Sciatic nerve (tissue), 2 donors: ENCODE data around the gene FLT1. TPM values are rescaled to one million over a fixed set of nuclear protein-coding genes. Genes with fewer than 3 reads are reported as not detected.
A peak's percentile ranks its signal among the peaks of the same experiment; 100 is the strongest.

Experiments used
- ATAC-seq: fragments of 200-7000 bp; cut with Tn5 transposase; one replicate; pipeline ENCODE4 v1.9.1; 2020; ENCODE audit warnings: mild to moderate bottlenecking, moderate library complexity
- DNase-seq: peaks from one replicate; pipeline ENCODE4 v3.0.0-alpha.2; 2020; ENCODE audit warnings: low spot score
- intact Hi-C: fragments of 100-400 bp; cut with DNase I; formaldehyde crosslinking; loops from one replicate; pipeline ENCODE4 v1.14.2; 2022
- total RNA-seq: library from RNA; stranded (reverse); fragmentation: NEBNext Ultra II Directional; extraction: Animal tissue kit (Norgen Biotek cat#: 25700); gene quantifications from one replicate; pipeline ENCODE4 v1.2.1, GENCODE V29; 2021
- donor health status: DM: no; HTN: no; CAD: no.
- donor health status: DM: no; HTN: no; CAD: no.

FLT1 gene
- total RNA-seq, 1 donor from 2014 or later: 84.8 TPM

DNA sequence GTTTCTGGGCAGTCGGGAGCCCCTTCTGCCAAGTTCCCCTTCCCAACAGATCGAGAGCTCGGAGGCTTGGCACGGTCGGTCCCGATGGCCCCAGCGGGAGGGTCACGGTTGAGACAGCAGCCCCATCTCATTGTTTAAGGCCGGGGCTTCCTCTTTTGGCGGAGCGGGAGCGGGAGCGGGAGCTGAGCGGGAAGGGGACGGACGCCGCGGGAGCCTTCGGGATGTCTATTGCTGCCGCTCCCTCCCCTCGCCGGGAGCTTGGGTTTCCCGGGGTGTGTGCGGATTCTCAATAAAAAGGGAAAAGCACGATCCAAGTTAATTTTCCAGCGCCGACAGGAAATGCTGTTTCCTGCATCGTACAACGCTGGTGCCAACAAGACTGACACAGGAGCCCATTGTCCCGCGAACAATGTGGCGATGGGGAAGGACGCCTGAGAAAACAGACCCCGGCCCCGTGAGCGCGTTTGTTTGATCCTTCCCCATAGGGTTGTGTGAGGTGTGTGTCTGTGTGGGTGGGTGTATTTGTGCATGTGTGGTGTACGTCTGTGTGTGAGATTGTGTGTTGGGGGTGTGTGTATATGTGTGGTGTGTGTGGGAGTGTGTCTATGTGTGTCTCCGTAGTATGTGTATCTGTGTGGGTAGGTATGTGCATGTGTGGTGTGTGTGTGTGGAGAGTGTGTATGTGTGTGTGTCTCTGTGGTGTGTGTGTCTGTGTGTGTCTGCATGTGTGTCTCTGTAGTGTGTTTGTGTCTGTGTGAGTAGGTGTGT is 36.3 kb upstream of the FLT1 start:
- intact Hi-C loops: no loop called here
- ATAC-seq: peak; percentile 60

GRCh38 chr13:28530729-28531076 is 35.8 kb upstream of the FLT1 start:
- ATAC-seq (no peak), DNase-seq (no peak)
- intact Hi-C loops: no loop called here

More for the DNA sequence above, 36.3 kb upstream of the FLT1 start:
- peak; percentile 62 for DNase-seq

DNA sequence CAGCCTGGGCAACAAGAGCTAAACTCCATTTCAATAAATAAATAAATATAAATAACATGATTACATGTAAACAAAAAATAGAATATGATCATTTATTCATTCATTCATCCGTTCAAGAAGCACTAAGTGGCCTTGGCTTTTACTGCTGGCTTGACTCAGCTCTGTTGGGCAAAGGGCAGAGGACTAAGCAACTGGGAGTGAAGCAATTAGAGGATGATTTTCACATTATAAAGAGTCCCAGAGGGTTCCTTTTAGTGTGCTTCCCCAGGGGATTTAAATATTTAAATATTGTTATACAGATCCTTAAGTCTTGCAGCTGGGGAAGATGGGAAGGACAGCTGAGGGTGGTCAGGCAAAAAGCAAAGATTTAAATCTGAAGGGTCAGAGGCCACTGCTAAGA is 34.9 kb upstream of the FLT1 start:
- intact Hi-C loops: no loop called here
- ATAC-seq (no peak), DNase-seq (no peak)

GRCh38 chr13:28528848-28529247 is 33.9 kb upstream of the FLT1 start:
- intact Hi-C loops: no loop called here
- DNase-seq: no peak
- no peak for ATAC-seq

GRCh38 chr13:28528388-28528787 is 33.5 kb upstream of the FLT1 start:
- ATAC-seq (no peak), DNase-seq (no peak)
- intact Hi-C loops: no loop called here

- intact Hi-C loops: no loop called here
- DNase-seq (no peak), ATAC-seq (no peak)
Observed at GRCh38 chr13:28527629-28528028, 32.7 kb upstream of the FLT1 start.

GRCh38 chr13:28526876-28527275 is 31.9 kb upstream of the FLT1 start:
- DNase-seq (no peak), ATAC-seq (no peak)
- intact Hi-C loops: no loop called here

GRCh38 chr13:28522871-28523270 is 27.9 kb upstream of the FLT1 start:
- no peak for ATAC-seq
- DNase-seq: no peak
- intact Hi-C loops: no loop called here

- no peak for ATAC-seq
- intact Hi-C loops: no loop called here
- DNase-seq: no peak
Observed at GRCh38 chr13:28513745-28514144, 18.8 kb upstream of the FLT1 start.

- no peak for DNase-seq
- intact Hi-C loops: no loop called here
- ATAC-seq: no peak
Observed at GRCh38 chr13:28510542-28510941, 15.6 kb upstream of the FLT1 start.

DNA sequence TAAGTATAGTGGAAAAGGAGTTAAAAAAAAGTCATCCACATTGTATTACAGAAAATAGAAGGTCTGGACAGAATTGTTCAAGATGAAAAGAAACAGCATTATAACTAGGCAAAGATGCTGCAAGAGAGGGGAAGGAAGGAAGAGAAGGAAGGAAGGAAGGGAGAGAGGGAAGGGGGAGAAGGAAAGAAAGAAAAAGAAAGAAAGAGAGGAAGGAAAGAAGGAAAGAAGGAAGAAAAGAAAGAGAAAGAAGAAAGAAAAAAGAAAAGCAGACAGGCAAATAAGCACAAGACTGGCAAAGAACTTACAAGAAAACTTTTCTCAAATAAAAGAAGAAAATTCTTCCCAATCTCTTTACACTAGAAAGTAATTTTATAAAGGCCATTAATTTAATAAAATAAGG is 15.1 kb upstream of the FLT1 start:
- ATAC-seq (no peak), DNase-seq (no peak)
- intact Hi-C loops: no loop called here

DNA sequence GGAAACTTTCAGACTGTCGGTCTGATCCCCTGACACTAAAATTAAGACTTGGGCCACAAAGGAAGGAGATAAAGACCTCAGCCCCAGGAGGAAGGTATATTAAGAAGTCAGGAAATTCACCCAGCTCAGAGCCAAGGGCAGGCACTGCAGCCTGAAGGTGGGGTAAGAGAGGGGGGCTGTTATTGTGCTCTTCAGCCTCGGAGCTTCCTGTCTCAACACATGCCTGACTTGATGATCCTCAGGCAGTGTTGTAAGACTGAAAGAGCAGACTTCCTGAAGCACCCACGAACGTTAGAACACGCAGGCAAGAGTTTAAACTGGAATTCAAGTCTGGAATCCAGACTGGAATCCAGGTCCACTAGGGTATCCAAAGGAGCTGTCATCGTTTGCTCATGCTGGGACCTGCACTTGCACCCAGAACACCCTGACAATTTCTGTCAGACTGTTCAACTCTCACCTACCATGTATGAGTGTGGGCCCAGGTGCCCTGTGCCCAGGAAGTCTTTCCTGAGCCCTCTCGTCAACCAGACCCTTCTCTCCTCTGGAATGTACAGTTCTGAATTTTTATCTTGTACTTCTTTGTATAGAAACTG is 10.7 kb upstream of the FLT1 start:
- intact Hi-C loops: no loop called here
- no peak for DNase-seq
- no peak for ATAC-seq

DNA sequence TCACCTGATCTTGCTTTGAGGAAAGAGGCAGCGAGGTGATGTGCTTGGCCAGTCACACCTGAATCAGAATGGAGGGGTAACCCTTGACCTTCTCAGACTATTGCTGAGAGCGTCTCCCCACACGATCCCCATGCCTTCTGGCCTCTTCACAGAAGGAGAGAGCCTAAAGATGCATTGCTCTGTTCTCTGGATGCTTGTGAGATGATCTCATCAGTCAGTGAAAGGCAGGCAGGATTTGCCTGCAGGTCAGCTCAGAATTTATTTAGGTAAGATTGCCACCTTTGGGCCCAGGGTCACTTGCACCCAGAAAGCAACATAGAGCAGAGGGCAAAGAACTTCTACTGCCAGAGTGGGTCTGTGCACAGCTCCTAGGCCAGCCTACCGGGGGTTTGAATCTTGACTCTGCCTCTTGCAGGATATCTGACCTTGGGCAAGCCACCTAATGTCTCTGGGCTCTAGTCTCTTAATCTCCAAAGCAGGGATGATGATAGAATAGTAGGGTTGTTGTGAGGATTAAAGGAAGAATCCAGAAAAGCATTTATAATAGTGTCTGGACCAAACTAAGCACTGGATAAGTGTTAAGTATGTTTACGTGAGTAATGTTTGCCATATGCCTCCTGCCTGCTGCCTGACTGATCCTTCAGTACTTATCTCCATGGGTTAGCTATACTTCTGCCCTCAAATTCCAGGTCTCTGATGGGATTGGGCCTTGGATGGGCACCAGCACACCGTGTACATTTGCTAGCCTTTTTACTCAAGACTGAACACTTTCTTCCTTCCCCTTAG is 8.4 kb upstream of the FLT1 start:
- intact Hi-C loops: no loop called here
- ATAC-seq: no peak

GRCh38 chr13:28501547-28501946 is 6.6 kb upstream of the FLT1 start:
- ATAC-seq (peak; percentile 26), DNase-seq (no peak)
- intact Hi-C loops: no loop called here

More for the DNA sequence above, 8.4 kb upstream of the FLT1 start:
- DNase-seq: no peak

- intact Hi-C loops: no loop called here
Observed at GRCh38 chr13:28499609-28500008, 4.7 kb upstream of the FLT1 start.

GRCh38 chr13:28498481-28499115 is 3.7 kb upstream of the FLT1 start:
- intact Hi-C loops: no loop called here
- DNase-seq (no peak), ATAC-seq (no peak)

More at GRCh38 chr13:28499609-28500008, 4.7 kb upstream of the FLT1 start:
- ATAC-seq (no peak), DNase-seq (no peak)

GRCh38 chr13:28497143-28497876 is 2.4 kb upstream of the FLT1 start:
- no peak for ATAC-seq

GRCh38 chr13:28496188-28496564 is 1.2 kb upstream of the FLT1 start:
- no peak for DNase-seq
- peak; percentile 33 for ATAC-seq
- intact Hi-C loops: no loop called here

More at GRCh38 chr13:28497143-28497876, 2.4 kb upstream of the FLT1 start:
- intact Hi-C loops: no loop called here
- DNase-seq: no peak

GRCh38 chr13:28495538-28496187 is 735 bp upstream of the FLT1 start:
- ATAC-seq (no peak), DNase-seq (no peak)

More at GRCh38 chr13:28495538-28496187, 735 bp upstream of the FLT1 start:
- intact Hi-C loops: no loop called here
